Natural killer cell (primary cell): ENCODE results near the gene IFNW1. TPM values are rescaled to one million over a fixed set of nuclear protein-coding genes. Genes with fewer than 3 reads are reported as not detected.

Experiments used
- ATAC-seq, 3 donors: fragments of 150-1000 bp in 2 of 3; fragments of 200-7000 bp in 1 of 3; cut with Tn5 transposase; 1 replicate in 1 of 3; 2 replicates in 2 of 3; pipeline ENCODE4 v1.10.0; 2021; ENCODE audit warnings: mild to moderate bottlenecking in 2 of 3, moderate library complexity in 2 of 3
- DNase-seq, 2 donors: peaks; one replicate each; pipeline versions ENCODE4 v3.0.0 to v3.0.0-alpha.2; 2013 to 2021; ENCODE audit warnings: mixed read lengths in 1 of 2
- H3K27ac ChIP-seq: one replicate; pipeline ENCODE4 v1.5.1; 2013; ENCODE audit warnings: mild to moderate bottlenecking, low read length
- H3K27me3 ChIP-seq: one replicate; pipeline ENCODE4 v1.6.1; 2013; ENCODE audit warnings: low read length; ENCODE audit not compliant: control insufficient read depth, insufficient read depth
- H3K36me3 ChIP-seq: one replicate; pipeline ENCODE4 v1.6.1; 2013; ENCODE audit warnings: low read length; ENCODE audit not compliant: control insufficient read depth, insufficient read depth
- H3K4me1 ChIP-seq: one replicate; pipeline ENCODE4 v1.6.1; 2013; ENCODE audit warnings: low read length; ENCODE audit not compliant: control insufficient read depth, insufficient read depth
- H3K4me3 ChIP-seq: one replicate; pipeline ENCODE4 v1.5.1; 2013; ENCODE audit warnings: low read length
- H3K9me3 ChIP-seq: one replicate; pipeline ENCODE4 v1.6.1; 2013; ENCODE audit warnings: low read length; ENCODE audit not compliant: control insufficient read depth, insufficient read depth
- H3K27ac Mint-ChIP-seq, 2 donors: one replicate each; pipeline ENCODE4 v1.8.0; 2022; ENCODE audit warnings: mild to moderate bottlenecking in 2 of 2, mixed read lengths in 2 of 2, moderate library complexity in 1 of 2
- H3K27me3 Mint-ChIP-seq, 2 donors: one replicate each; pipeline ENCODE4 v1.8.0; 2022; ENCODE audit warnings: low read depth in 2 of 2, mixed read lengths in 2 of 2
- H3K36me3 Mint-ChIP-seq: one replicate; pipeline ENCODE4 v1.8.0; 2022; ENCODE audit warnings: mixed read lengths
- H3K4me1 Mint-ChIP-seq, 2 donors: one replicate each; pipeline ENCODE4 v1.8.0; 2022; ENCODE audit warnings: mixed read lengths in 2 of 2
- H3K4me3 Mint-ChIP-seq: one replicate; pipeline ENCODE4 v1.8.0; 2022; ENCODE audit warnings: mild to moderate bottlenecking, moderate library complexity, mixed read lengths
- H3K9me3 Mint-ChIP-seq, 2 donors: one replicate each; pipeline ENCODE4 v1.8.0; 2022; ENCODE audit warnings: mixed read lengths in 2 of 2
- CTCF ChIP-seq: fragments of 200-600 bp; IDR thresholded peaks from one replicate; pipeline ENCODE4 v1.8.0; 2022; ENCODE audit warnings: antibody characterized with exemption
- WGBS: methylation state at CpG from one replicate; pipeline ENCODE4 v1.1.7; 2013; ENCODE audit warnings: missing lambda C conversion rate; ENCODE audit not compliant: insufficient coverage; 5-methylcytosine and 5-hydroxymethylcytosine counted together
- intact Hi-C: fragments of 100-400 bp; cut with micrococcal nuclease; formaldehyde crosslinking; loops from one replicate; pipeline ENCODE4 v1.14.2; 2022
- total RNA-seq, 4 donors: library from RNA; stranded (reverse); fragments of 120-200 nt in 1 of 4; gene quantifications; one replicate each; pipeline versions ENCODE4 v1.2.3 to v1.2.4, GENCODE V29; 2013 to 2022

The IFNW1 gene
- total RNA-seq, 3 donors from 2014 or later (not counting 1 experiment from before 2014, with no cell fraction given), result not detected

- Histone ChIP-seq H3K36me3 (no peaks in the 10 kb centered on the region), H3K27me3 (no peaks in the 10 kb centered on the region), H3K4me3 (peak overlapping the region; percentile 16), H3K4me1 (peaks cover 13% of the 10 kb centered on the region), H3K27ac (peak overlapping the region; percentile 86), H3K9me3 (no peaks in the 10 kb centered on the region)
- ATAC-seq (peak; percentile 96 to 98 (median 96)), DNase-seq (peak; percentile 23 to 85)
- Mint-ChIP-seq H3K27me3 (no peaks in the 10 kb centered on the region), H3K4me1 (peaks cover 35 to 37% of the 10 kb centered on the region in 2 donors), H3K36me3 (no peaks in the 10 kb centered on the region), H3K27ac (peak overlapping the region; percentile 96 to 97), H3K9me3 (no peaks in the 10 kb centered on the region), H3K4me3 (peak overlapping the region; percentile 86)
- intact Hi-C loops, result loop anchor here (1.0 to 5.0 kb wide), 3 partner anchors 65 to 474 kb away; partner anchors contain the start of genes HACD4 and MLLT3
- no peak for TF ChIP-seq CTCF
- WGBS, result 25% methylated on average over 5 of the region's 6 CpGs
Observed at GRCh38 chr9:21096172-21096900, 45.3 kb downstream of the IFNW1 start.

GRCh38 chr9:21095561-21095960 is 46.1 kb downstream of the IFNW1 start:
- DNase-seq (no peak), ATAC-seq (no peak)
- intact Hi-C loops, result loop anchor here (5.0 kb wide), 2 partner anchors 208 to 473 kb away; partner anchors contain the start of gene MLLT3
- no peaks in the 10 kb centered on the region for H3K9me3 Mint-ChIP-seq
- no peaks in the 10 kb centered on the region for H3K27me3 Mint-ChIP-seq
- H3K27ac Mint-ChIP-seq, result peak overlapping the region; percentile 96 to 97
- peak overlapping the region; percentile 61 for H3K27ac ChIP-seq
- no peak for TF ChIP-seq CTCF
- H3K4me1 ChIP-seq, result peaks cover 13% of the 10 kb centered on the region
- no peaks in the 10 kb centered on the region for H3K9me3 ChIP-seq
- no peaks in the 10 kb centered on the region for H3K36me3 ChIP-seq
- H3K4me1 Mint-ChIP-seq, result peaks cover 29 to 32% of the 10 kb centered on the region in 2 donors
- no peaks in the 10 kb centered on the region for H3K27me3 ChIP-seq
- no peak overlapping the region for H3K4me3 ChIP-seq
- H3K36me3 Mint-ChIP-seq, result no peaks in the 10 kb centered on the region
- peak overlapping the region; percentile 17 for H3K4me3 Mint-ChIP-seq

Other genes with a start within 250 kb of the IFNW1 start
- 10 to 100 TPM; 14.0 to 16.5 (median 14.4) TPM for gene HACD4, start 110.2 kb downstream of the IFNW1 start, total RNA-seq
- not detected for gene IFNB1, start 63.9 kb downstream of the IFNW1 start, total RNA-seq
- gene IFNA21, start 24.8 kb upstream of the IFNW1 start, total RNA-seq, result not detected
- not detected for gene IFNA4, start 45.8 kb upstream of the IFNW1 start, total RNA-seq
- not detected for gene IFNA7, start 60.4 kb upstream of the IFNW1 start, total RNA-seq
- gene IFNA10, start 65.3 kb upstream of the IFNW1 start, total RNA-seq, result not detected
- not detected for gene IFNA16, start 75.5 kb upstream of the IFNW1 start, total RNA-seq
- not detected for gene IFNA17, start 86.4 kb upstream of the IFNW1 start, total RNA-seq
- not detected for gene IFNA14, start 98.2 kb upstream of the IFNW1 start, total RNA-seq
- not detected for gene IFNA5, start 163.5 kb upstream of the IFNW1 start, total RNA-seq
- 10 to 100 TPM; 13.5 to 17.2 (median 13.6) TPM for gene KLHL9, start 193.6 kb upstream of the IFNW1 start, total RNA-seq
- not detected for gene IFNA6, start 209.1 kb upstream of the IFNW1 start, total RNA-seq
- not detected for gene IFNA13, start 226.2 kb upstream of the IFNW1 start, total RNA-seq
- not detected for gene IFNA2, start 243.6 kb upstream of the IFNW1 start, total RNA-seq